Measurements from ENCODE around the gene SCAMP5.

DNA sequence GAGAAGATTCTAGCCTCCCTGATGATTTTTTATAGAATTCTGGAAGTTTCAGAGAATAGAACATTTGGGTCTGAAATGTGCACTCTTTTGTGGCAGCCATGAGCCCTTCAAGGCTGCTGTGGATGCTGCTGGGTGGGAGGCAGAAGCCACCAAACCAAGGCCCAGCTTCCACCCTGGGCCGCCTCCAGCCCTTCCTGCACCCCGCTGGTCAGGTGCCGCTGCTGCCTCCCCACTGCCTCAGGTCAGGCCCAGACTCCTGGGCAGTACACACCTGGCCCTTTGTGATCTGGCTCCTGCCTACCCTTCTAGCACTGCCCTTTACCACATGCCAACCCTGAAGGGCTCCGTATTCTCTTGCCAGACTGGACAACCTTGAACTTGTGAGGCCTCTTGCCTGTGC, 56.3 kb downstream of the SCAMP5 start:
- TF ChIP-seq POLR2A (IDR thresholded peaks at IDR 0.05; ENCODE audit: low read depth, low read length), result no peak
- TF ChIP-seq POLR2AphosphoS5 (IDR thresholded peaks at IDR 0.05; ENCODE audit: low read depth, low read length), result no peak
- TF ChIP-seq TAF1 (IDR thresholded peaks at IDR 0.05; ENCODE audit: low read depth, low read length), result no peak
- no peak for TF ChIP-seq PAX5 (IDR thresholded peaks at IDR 0.05; ENCODE audit: insufficient read depth, low read length, severe bottlenecking)
